Ascending aorta (tissue), 2 donors: ENCODE results near the gene PARD3B. TPM values are rescaled to one million over a fixed set of nuclear protein-coding genes. Genes with fewer than 3 reads are reported as not detected.

ENCODE experiments used
- DNase-seq, 2 donors: peaks; one replicate each; pipeline ENCODE4 v3.0.0-alpha.2; 2019; ENCODE audit warnings: low spot score in 2 of 2
- H3K27ac ChIP-seq, 2 donors: fragments of 200-600 bp; sonication (generic); one replicate each; pipeline ENCODE4 v1.5.1; 2016 to 2017; ENCODE audit warnings: mild to moderate bottlenecking in 1 of 2
- H3K27me3 ChIP-seq: fragments of 200-600 bp; sonication (generic); one replicate; pipeline ENCODE4 v1.5.1; 2017
- H3K36me3 ChIP-seq, 2 donors: fragments of 200-600 bp; sonication (generic); one replicate each; pipeline ENCODE4 v1.5.1; 2016
- H3K4me1 ChIP-seq, 2 donors: fragments of 200-600 bp; sonication (generic); one replicate each; pipeline ENCODE4 v1.5.1; 2016 to 2017; ENCODE audit warnings: mild to moderate bottlenecking in 1 of 2
- H3K4me3 ChIP-seq, 2 donors: fragments of 200-600 bp; sonication (generic); one replicate each; pipeline ENCODE4 v1.5.1; 2016 to 2017; ENCODE audit warnings: mild to moderate bottlenecking in 1 of 2
- H3K9me3 ChIP-seq, 2 donors: fragments of 200-600 bp; sonication (generic); one replicate each; pipeline ENCODE4 v1.5.1; 2016
- intact Hi-C: fragments of 100-400 bp; cut with DNase I; formaldehyde crosslinking; loops from one replicate; pipeline ENCODE4 v1.15.1; 2023
- total RNA-seq: library from RNA; depleted of rRNA; stranded (reverse); fragments of >200 nt; gene quantifications from one replicate; pipeline ENCODE4 v1.1.0, GENCODE V29; 2016
- TF ChIP-seq, protein P1 (sequence below), 3 experiments: fragments of 200-600 bp in 2 of 3; fragments of 450-650 bp in 1 of 3; sonication (generic) in 2 of 3; IDR thresholded peaks; one replicate each; pipeline ENCODE4 v1.5.1; 2016 to 2019; ENCODE audit warnings: antibody characterized with exemption in 3 of 3, mild to moderate bottlenecking in 1 of 3, moderate library complexity in 1 of 3

Gene PARD3B
- total RNA-seq, 1 donor from 2014 or later = 9.5 TPM

DNA sequence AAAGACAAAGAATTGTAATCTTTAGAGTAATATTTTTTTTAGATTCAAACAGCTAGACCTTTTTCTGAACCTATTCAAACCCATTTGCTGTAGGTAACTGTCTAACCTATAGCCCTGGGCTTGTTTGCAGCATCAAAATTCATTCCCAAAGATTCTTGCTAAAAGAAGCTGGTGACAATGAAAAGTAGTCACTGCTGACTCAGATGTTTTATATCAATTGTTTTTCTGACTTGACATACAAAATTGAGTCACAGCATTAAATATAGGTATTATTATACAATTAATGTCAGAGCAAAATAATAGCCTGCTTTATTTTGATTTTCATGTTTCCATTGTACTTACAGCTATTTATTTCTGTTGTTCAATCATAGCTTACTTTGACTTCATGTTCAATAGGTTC lies 816.7 kb downstream of the PARD3B start:
- intact Hi-C loops = no loop called here
- Histone ChIP-seq H3K36me3 (no peaks in the 10 kb centered on the region), H3K9me3 (no peaks in the 10 kb centered on the region), H3K27me3 (no peaks in the 10 kb centered on the region), H3K4me3 (no peak overlapping the region), H3K4me1 (no peaks in the 10 kb centered on the region), H3K27ac (no peak overlapping the region)
- TF ChIP-seq, protein P1, sequence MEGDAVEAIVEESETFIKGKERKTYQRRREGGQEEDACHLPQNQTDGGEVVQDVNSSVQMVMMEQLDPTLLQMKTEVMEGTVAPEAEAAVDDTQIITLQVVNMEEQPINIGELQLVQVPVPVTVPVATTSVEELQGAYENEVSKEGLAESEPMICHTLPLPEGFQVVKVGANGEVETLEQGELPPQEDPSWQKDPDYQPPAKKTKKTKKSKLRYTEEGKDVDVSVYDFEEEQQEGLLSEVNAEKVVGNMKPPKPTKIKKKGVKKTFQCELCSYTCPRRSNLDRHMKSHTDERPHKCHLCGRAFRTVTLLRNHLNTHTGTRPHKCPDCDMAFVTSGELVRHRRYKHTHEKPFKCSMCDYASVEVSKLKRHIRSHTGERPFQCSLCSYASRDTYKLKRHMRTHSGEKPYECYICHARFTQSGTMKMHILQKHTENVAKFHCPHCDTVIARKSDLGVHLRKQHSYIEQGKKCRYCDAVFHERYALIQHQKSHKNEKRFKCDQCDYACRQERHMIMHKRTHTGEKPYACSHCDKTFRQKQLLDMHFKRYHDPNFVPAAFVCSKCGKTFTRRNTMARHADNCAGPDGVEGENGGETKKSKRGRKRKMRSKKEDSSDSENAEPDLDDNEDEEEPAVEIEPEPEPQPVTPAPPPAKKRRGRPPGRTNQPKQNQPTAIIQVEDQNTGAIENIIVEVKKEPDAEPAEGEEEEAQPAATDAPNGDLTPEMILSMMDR (IDR thresholded peaks at IDR 0.05) = no peak
- no peak for DNase-seq

DNA sequence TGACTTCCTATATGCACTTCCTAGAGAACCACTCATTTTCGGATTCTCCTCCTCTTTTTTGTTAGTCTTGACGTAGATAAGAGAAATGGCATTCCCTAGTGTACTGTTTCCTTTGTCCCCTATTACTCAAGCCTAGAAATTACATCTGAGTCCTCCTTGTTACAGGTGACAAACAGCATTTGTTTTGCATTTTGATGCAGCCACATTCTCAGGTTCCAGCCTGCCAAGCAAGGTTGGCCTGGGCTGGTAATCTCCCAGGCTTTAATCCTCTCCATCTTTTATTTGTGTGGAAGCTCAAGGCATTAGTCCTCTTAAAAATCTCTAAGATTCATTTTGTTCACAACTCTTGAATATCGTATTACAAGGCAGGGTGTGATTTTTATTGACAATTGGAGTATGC lies 819.0 kb downstream of the PARD3B start:
- intact Hi-C loops = no loop called here
- H3K27me3 ChIP-seq = no peaks in the 10 kb centered on the region
- no peak overlapping the region for H3K4me3 ChIP-seq
- TF ChIP-seq, protein P1 (IDR thresholded peaks at IDR 0.05) = no peak
- H3K36me3 ChIP-seq = no peaks in the 10 kb centered on the region
- no peak for DNase-seq
- no peaks in the 10 kb centered on the region for H3K9me3 ChIP-seq
- H3K4me1 ChIP-seq = no peaks in the 10 kb centered on the region
- no peak overlapping the region for H3K27ac ChIP-seq

DNA sequence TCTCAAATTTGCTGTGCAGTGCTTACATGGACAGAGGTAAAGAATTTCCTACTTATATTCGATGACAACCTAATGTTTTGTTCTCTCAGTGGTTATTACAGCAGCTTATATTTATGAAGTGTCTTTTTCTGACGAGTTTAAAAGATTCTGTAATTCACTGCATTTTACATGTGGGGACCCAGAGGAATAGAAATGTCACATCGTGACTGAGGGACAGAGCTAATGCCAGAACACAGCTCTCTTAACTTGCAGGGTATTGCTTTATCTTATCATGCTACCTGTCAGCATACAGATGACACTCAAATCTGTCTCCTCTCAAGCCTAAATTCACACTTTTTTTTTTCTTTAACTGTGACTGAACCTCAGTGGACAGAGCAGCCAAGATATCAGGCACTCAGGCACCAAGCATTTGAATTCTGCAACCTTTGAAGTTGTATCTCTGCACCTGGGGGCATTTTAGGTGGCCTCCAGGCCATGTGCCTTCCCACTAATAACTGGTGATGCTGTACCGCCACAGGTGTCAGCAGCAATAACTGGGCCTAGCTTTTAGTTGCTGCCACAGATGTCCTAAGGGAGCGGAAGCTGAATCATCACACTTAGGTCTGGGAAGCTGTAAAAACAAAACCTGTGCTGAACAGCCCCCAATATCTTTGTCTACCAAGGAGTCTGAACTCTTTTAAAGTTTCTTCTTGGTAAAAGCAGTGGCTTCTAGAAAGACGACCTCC lies 821.2 kb downstream of the PARD3B start:
- no peak for DNase-seq
- Histone ChIP-seq H3K27me3 (no peaks in the 10 kb centered on the region), H3K4me1 (no peaks in the 10 kb centered on the region), H3K4me3 (no peak overlapping the region), H3K27ac (no peak overlapping the region), H3K9me3 (no peaks in the 10 kb centered on the region), H3K36me3 (no peaks in the 10 kb centered on the region)
- TF ChIP-seq, protein P1 (IDR thresholded peaks at IDR 0.05) = no peak
- intact Hi-C loops = no loop called here

GRCh38 chr2:205367331-205367935 lies 822.2 kb downstream of the PARD3B start:
- TF ChIP-seq, protein P1 (IDR thresholded peaks at IDR 0.05) = no peak
- Histone ChIP-seq H3K4me3 (no peak overlapping the region), H3K27me3 (no peaks in the 10 kb centered on the region), H3K4me1 (no peaks in the 10 kb centered on the region), H3K9me3 (no peaks in the 10 kb centered on the region), H3K27ac (no peak overlapping the region), H3K36me3 (no peaks in the 10 kb centered on the region)
- intact Hi-C loops = no loop called here
- no peak for DNase-seq

DNA sequence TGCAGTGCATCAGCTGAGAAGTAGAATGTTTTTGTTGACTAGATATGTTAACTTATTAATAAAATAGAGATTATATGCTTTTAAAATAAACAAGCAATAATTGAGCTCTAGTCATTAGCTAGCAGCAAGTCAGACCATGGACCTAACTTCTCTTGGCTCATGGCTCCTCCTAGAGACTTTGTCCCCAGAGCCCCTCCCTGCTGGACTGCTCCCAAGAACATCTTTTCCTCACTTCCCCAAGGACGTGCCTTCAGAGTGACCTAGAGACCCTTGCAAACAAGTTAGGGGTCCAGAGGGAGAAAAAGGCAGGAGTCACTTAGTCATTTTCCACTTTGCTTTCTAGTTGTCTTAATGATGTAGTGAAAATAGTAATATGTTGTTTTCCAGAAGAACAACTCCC lies 824.5 kb downstream of the PARD3B start:
- no peak overlapping the region for H3K27ac ChIP-seq
- DNase-seq = no peak
- intact Hi-C loops = no loop called here

More for the DNA sequence above, 824.5 kb downstream of the PARD3B start:
- Histone ChIP-seq H3K4me1 (no peaks in the 10 kb centered on the region), H3K36me3 (no peaks in the 10 kb centered on the region), H3K27me3 (no peaks in the 10 kb centered on the region), H3K9me3 (no peaks in the 10 kb centered on the region), H3K4me3 (no peak overlapping the region)
- TF ChIP-seq, protein P1 (IDR thresholded peaks at IDR 0.05) = no peak
